Stimulated activated CD8-positive, alpha-beta memory T cell treated with anti-CD3 and anti-CD28 coated beads, Interleukin-15, amount 100 ng/mL, for 1 hour (primary cell): ENCODE results near the gene ACTMAP.
A peak's percentile ranks its signal among the peaks of the same experiment; 100 is the strongest.

Experiments used
- DNase-seq: peaks from one replicate; pipeline ENCODE4 v3.0.0-alpha.2; 2020; ENCODE audit warnings: low read depth

ACTMAP gene

DNA sequence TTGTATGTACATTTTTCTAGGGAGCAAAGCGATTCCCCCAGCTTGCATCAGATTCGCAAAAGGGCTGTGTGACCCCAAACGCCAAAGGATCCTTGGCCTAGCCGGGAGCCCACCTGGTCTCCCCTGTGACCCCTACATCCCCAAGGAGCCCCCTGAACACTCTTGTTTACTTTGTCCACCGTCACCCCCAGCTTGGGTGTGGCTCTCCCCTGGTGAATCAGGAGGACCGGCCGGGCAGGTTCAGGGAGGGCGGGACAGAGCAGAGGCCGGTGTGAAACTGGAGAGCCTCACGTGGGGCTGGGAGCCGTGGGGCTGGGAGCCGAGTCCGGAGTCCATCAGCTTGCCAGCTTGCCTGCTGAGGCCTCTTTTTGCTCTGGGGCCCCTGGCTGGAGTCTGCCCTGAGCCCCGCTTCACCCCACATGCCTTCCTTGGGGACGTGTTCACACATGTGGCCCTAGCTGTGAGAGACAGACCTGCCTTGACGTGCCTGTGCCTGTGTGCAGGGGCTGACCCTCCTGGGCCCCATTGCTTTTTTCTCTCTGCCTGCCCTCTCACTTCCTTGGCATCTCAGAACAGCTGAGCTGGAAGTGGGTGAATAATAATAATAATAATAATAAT, 31.4 kb downstream of the ACTMAP start:
- no peak for DNase-seq

DNA sequence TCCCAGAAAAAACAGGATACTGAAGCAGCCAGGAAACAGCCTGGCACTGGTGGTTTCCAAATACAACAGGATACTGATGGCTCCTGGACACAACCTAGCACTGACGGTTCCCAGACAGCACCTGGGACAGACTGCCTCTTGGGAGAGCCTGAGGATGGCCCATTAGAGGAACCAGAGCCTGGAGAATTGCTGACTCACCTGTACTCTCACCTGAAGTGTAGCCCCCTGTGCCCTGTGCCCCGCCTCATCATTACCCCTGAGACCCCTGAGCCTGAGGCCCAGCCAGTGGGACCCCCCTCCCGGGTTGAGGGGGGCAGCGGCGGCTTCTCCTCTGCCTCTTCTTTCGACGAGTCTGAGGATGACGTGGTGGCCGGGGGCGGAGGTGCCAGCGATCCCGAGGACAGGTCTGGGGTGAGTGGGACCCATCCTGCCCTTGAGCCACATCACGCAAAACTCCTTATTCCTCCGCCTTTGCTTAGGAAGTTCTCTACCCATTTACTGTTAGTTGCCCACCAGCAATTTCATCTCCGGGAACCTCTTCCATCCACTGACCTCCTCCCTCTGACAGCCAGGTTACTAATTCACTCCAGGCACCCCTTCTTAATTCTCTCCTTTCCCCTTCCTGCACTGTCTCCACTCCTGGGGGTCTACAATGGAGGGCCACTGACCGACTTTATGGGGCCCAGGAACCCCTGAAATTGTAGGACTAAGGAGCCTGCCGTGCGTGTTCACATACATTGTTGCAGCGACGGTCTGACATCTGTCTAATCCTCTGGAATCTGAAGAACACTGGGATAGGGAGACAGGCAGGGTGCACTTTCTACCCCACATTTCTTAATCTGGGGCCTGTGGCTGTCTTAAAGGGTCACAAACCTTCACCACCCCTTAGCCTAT, 32.1 kb downstream of the ACTMAP start:
- no peak for DNase-seq

DNA sequence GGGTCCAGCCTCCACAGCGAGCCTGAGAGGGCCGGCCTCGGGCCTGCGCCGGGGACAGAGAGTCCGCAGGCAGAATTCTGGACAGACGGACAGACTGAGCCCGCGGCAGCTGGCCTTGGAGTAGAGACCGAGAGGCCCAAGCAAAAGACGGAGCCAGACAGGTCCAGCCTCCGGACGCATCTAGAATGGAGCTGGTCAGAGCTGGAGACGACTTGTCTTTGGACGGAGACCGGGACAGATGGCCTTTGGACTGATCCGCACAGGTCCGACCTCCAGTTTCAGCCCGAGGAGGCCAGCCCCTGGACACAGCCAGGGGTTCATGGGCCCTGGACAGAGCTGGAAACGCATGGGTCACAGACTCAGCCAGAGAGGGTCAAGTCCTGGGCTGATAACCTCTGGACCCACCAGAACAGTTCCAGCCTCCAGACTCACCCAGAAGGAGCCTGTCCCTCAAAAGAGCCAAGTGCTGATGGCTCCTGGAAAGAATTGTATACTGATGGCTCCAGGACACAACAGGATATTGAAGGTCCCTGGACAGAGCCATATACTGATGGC, 32.9 kb downstream of the ACTMAP start:
- no peak for DNase-seq

DNA sequence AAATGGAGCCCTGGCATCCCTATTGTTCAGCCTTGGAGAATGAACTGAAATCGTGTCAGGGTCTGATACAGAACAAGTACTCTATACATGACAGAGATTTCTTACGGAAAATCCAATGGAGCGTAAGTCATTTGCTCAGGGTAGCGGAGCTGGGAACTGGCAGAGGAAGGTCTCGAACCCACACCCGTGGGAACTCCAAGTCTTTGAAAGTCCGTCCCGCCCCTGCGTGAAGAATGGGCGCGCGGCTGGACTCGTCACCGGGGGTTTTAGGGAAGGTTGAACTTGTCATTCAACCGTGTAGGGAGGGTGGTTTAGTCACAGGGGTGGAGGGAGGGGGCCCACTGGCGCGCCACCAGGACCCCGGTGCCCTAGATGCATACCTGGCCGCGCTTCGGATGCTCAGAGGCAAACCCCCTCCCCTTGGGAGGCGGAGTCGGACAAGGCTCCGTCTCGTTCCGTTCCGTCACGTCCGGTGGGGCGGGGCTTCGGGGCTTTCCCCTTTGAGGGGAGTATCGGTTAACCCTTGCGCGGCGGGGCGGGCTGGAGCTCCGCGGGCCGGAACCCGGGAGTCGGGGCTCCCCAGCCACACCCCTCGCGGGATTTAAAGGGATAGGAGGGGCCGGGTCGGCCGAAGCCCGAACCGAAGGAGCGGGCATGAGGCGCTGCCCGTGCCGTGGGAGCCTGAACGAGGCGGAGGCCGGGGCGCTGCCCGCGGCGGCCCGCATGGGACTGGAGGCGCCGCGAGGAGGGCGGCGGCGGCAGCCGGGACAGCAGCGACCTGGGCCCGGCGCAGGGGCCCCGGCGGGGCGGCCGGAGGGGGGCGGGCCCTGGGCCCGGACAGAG, 33.6 kb downstream of the ACTMAP start, which contains the start of the genes COQ8B and ITPKC:
TSS of gene COQ8B (minus strand) at position 405 of the 843 bp plus-strand sequence. CDS start 2,254 bp downstream, outside the sequence.
TSS of gene ITPKC (plus strand) at position 631 of the 843 bp plus-strand sequence. CDS start at position 655, 24 bp downstream.
- peak; percentile 100 for DNase-seq

DNA sequence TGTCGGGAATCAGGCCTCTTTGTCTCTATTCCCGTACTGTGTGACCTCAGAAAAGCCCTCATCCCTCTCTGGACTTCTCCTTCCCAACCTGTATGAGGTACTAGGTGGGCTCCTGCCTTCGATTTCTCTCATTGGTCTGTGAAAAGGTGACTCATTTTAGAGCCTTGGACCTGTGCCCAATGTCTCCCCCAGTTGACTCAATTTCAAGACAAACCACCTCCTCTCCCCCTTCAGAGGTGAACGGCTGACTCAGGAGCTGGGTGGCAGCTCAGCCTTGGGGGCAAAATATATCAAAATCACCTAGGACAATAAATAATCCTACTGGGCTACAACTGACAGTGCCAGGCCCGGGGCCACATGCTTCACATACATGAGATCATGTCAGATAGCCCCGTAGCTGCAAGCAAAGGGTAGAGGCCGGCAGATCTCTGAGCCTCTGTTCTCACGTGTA, 34.2 kb downstream of the ACTMAP start:
- DNase-seq: peak; percentile 50

DNA sequence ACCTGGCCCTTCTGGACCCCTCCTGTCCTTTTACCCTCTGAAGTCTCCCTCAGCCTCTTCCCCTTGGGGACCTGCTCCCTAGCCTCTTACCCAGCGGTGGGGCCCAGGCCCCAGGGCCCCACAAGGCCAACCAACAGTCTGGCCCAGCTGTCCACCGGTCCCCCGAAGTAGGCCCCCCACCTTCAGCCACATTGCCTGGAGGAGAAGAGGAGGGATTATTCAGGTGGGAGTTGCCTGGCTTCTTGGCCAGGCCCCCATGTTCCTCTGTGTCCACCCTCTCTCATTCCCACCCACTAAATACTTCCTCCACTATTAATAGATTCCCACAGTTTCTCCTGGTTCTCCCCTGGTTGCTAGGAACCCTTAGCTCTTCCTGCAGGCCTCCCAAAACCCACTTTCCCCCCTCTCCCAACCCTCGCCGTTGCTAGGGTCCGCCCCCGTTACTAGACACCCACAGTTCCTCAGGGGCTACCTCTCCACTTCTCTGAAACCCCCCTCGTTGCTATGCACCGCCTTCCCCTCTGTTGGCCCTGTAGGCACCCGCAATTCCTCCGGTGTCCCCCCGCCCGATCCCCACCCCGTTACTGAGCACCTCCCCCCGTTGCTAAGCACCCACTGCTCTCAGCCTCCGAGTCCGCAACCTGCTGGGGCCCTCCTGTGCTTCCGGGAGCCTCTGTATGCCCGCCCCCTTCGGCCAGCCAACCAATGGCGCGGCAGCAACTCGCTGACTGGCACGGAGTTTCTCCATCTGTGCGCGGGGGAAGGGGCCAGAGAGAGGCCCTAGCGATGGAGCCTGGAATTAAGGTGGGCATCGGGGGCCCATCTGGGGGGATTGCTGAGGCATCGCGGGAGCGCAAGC, 35.6 kb downstream of the ACTMAP start:
- peak; percentile 86 for DNase-seq

DNA sequence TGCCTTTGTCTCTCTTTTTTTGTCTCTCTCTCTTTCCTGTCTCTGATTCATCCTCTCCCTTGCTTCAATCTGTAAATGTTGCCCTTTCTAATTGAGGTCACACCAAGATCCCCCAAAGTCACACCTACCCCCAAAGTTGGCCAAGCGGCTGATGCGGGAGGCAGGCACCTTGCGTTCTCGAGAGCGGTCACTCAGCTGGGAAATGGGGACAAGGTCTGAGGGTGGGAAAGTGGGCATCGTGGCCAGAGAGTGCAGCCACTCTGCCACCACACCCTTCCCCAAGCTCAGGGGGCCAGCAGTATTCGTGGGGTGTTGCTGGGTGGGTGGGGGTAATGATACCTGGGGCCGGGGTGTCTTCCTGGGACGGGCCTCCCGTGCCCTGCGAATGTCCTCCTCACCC, 36.3 kb downstream of the ACTMAP start:
- no peak for DNase-seq

DNA sequence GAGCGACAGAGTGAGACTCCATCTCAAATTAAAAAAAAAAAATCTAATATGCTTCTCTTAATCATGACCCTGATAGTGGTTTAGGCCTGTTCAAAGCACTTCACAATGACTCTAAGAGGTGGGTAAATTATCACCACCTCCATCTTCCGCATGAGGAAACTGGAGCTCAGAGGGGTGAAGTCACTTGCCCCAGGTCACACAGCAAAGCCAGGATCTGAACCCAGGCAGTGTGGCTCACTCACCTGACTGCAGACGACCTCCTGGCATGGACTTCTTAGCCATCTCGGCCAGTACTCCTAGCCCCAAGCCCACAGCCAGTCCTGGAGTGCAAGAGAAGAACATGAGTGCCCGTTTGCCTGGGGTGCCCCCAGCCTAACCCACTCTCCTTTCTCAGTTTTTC, 40.5 kb downstream of the ACTMAP start:
- DNase-seq: no peak

DNA sequence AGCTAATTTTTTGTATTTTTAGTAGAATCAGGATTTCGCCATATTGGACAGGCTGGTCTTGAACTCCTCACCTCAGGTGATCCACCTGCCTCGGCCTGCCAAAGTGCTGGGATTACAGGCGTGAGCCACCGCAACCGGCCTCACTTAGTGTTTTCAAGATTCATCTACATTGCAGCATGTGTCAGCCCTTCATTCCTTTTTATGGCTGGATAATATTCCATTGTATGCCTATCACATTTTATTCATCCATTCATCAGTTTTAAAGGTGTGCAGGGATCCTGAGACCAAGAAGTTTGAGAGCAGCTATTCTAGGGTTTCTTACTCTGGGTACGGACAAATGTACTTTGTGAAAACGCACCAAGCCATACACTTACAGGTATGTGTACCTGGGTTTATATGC, 42.7 kb downstream of the ACTMAP start:
- DNase-seq: no peak

DNA sequence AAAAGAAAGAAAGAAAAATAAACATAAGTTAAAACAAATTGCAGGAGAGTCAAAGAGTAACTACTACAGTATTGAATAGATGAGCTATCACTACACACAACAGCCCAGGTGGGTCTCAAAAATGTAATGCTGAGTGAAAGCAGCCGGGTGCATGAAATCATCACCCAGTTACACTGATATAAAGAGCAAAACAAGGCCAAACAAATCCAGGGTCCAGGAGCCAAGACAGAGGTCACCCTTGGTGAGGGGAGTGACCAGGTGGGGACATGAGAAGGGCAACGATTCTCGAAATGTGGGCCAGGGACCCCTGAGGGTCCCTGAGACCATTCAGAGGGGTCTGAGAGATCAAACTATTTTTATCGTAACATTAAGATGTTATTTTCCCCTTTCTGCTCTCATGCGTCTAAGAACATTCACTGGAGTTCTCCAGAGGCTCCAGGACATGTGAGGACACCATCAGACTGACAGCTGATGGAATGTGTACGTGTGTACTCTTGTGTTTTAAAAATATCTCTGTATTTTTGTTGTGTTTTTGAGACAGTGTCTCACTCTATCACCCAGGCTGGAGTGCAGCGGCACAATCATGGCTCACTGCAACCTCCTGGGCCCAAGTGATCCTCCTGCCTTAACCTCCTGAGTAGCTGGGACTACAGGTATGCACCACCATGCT, 44.2 kb downstream of the ACTMAP start:
- DNase-seq: no peak

DNA sequence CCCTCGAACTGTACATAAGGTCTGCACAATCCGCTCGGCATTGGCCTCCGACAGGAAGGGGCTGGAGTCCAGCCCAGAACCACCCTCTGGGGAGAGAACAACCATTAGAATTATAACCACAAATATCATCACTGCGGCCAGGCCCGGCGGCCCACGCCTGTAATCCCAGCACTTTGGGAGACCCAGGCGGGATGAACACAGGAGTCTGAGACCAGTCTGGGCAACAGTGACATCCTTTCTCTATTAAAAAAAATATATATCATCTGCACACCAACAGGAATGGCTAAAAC, 45.0 kb downstream of the ACTMAP start:
- no peak for DNase-seq

DNA sequence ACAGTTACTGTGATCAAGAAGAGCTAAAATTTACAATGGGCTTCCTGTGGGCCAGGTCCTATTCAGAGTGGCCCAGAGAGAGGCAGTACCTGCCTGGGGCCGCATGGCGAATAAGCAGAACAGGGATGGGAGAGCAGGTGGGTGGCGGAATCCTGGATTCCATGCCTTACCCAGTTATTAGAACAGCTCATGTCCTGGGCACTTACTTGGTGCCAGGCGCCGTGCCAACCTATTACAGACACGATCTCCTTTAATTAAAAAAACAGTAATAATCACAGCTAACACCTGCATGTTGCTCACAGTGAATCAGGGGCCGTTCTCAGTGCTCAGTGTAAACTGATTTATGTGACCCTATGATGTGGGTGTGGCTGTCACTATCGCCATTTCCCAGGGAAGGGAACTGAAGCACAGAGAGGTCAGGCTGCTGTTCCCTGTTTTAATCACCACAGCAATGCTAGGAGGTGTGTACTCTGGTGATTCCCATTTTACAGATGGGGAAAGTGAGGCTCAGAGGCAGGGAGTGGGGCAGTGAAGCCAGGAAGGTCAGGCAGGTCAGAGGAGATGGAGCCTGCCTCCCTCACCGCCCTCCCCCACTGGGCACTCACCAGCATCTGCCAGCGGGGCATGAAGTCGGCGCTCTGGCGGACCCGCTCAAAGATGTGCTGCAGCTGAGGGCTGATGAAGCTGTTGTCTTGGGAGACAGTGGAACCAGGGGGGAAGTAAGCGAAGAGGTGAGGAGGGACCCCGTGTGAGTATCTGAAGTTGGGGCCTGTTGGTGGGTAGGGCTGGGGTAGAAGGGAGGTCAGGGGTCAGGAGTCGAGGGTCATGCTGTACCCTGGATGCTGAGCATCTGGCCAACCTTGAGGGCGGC, 45.6 kb downstream of the ACTMAP start:
- DNase-seq: no peak

DNA sequence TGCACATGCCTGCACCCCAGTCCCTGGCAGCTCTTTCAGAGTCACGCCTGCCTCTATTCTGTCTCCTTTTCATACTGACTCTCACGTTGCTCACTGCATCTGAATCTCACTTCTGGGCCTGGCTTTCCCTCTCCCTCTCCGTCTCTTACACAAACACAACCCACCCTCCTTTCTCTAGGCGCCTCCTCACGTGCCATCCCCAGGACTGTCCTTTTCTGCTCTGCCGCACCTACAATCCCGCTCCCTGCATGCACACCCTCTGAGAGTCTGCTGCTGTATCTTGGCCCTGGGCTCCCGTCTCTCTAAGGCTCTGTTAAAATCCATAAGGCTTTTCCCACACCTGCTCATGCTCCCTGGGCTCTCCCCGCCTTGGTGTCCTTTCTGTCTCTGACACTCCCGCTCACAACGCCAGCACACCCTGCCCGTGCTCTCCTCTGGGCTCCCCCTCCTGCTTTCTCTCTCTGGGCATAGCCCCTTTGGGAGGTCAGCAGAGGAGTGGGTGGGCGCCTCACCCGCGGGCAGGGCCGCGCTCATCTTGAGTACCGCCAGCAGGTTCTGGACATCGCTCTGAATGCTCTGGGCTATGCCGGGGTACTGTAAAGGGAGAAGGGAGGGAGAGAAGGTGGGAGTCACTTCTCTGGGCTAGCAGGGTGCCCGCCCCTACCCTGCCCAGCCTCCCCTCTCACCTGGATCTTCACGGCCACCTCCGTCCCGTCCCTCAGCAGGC, 47.1 kb downstream of the ACTMAP start:
- DNase-seq: no peak

DNA sequence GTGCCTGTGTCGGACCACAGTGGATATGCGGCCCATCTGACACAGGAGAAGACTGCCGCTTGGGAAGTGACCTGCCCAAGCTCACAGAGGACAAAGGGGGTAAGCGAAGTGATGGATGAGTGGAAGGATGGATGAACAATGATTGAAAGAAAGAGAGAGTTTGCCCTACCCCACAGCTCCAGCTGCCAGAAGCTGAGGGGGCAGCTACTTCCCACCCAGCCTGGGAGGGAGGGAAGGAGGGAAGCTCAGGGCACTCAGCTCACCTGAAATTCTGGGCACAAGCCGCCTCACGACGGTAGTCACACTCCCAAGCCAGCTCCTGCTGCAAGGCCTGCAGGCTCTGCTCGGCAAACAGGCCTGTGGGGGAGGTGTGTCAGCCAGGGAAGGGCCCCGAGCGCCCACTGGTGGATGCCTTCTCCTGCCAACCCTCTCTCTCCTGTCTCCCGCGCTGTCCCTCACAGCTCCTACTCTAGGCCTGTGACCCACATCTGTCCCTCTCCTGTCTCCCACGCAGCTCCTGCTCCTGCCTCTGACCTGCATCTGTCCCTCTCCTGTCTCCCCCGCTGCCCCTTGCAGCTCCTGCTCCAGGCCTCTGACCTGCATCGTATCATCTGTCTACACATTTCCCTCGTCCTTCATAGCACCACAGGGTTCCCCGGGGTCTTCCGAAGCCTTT, 47.8 kb downstream of the ACTMAP start:
- no peak for DNase-seq

DNA sequence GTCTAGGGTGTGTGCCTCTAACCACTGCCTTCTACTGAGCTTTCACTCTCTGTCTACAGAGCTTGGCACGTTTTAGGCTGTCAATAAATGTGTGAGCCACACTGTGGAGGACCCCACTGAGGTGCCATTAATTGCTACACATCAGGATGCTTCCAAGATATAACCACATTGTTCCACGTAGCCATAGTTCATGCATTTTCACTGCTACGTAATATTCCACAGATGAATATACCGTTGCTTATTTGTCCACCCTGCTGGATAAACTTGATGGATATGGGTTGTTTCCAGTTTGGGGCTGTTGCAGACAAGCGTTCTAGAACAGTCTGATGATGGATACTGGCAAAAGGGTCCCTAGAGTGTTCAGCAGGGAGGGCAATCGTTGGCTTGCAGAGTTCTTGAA, 48.5 kb downstream of the ACTMAP start:
- DNase-seq: no peak

DNA sequence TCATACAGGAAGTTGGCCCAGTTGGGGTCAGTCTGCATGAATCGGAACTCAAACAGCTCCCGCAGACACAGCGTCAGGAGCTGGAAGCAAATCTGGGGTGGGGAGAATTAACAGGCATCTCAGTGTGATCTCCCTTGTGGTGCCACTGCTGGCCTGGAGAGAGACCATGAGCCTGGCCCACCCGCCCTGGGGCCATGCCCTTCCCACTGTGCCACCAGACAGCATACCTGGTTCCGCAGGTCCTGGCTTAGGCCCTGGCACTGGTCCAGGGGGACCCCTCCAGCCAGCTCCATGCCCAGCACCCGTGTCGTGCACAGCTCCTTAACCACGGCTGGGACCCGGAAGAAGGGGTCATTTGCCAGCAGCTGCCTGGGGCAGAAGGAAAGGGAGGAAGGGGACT, 50.2 kb downstream of the ACTMAP start:
- DNase-seq: no peak

DNA sequence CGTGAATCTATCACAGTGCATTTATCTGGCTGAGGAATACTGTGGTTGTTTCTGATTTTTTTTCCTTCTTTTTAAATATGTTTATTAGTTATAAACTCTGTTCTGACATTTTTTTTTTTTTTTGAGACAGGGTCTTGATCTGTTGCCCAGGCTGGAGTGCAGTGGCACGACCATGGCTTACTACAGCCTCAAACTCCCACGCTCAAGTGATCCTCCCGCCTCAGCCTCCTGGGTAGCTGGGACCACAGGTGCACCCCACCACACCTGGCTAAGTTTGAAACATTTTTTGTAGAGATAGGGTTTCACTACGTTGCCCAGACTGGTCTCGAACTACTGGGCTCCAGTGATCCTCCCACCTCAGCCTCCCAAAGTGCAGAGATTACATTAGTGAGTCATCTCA, 53.3 kb downstream of the ACTMAP start:
- DNase-seq: no peak

DNA sequence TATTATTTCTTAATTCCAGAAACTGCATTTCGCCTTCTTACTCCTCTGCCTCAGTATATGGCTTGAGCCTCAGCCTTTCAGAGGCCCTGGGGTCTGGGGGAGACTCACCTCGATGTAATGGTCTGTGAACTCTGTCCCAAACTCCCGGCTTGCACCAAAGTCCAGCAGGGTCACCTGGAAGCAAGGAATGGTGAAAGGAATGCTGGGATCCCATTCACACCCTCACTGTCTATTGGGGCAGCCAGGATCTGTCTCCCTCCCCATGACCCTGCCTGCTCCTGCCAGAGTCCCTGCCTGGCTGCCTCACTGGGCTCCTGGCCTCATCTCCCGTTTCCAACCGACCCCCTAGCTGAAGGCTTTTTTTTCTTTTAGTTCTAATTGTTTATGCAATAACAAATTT, 54.4 kb downstream of the ACTMAP start:
- DNase-seq: no peak
